HCT116 (cell line): ENCODE measurements around the gene TP63. TPM values are rescaled to one million over a fixed set of nuclear protein-coding genes. Genes with fewer than 3 reads are reported as not detected.

Experiments used
- ATAC-seq: fragments of 200-7000 bp; cut with Tn5 transposase; 2 replicates; pipeline ENCODE4 v1.9.1; 2020; ENCODE audit warnings: mild to moderate bottlenecking, moderate library complexity
- BruUV-seq: library from RNA; stranded (reverse); fragments of 400-500 nt; replicated peaks from 2 replicates; lab custom pipeline; 2021; lab: Mats Ljungman, UMichigan
- CTCF ChIA-PET: fragments of 300-600 bp; sonication (Branson Sonifier 250); formaldehyde crosslinking; loops from one replicate; lab custom pipeline; 2021; ENCODE audit warnings: antibody characterized with exemption; lab: Charles Lee
- POLR2A ChIA-PET: fragments of 300-600, 350-600 bp; sonication (Branson Sonifier 250); formaldehyde crosslinking; loops from one replicate; lab custom pipeline; 2021; ENCODE audit warnings: antibody characterized with exemption; lab: Charles Lee
- RAD21 ChIA-PET, 2 experiments: fragments of 300-600 bp; sonication (Branson Sonifier 250); formaldehyde crosslinking; loops; one replicate each; lab custom pipeline; 2023; ENCODE audit warnings: low total read pairs in 2 of 2; ENCODE audit not compliant: uncharacterized antibody in 2 of 2, unreplicated experiment in 2 of 2, low non-redundant PET in 1 of 2; lab: Charles Lee
- DNase-seq: peaks from one replicate; pipeline ENCODE4 v3.0.0-alpha.2; 2010; ENCODE audit warnings: low read depth, low spot score
- H2AFZ ChIP-seq: fragments of 200-600 bp; shearing (Covaris generic), sonication (generic); 2 replicates; pipeline ENCODE4 v1.6.1; 2017; ENCODE audit warnings: low read depth, mixed run types, mixed read lengths, antibody characterized with exemption, low read length; ENCODE audit not compliant: poor library complexity, severe bottlenecking
- H3K27ac ChIP-seq: 2 replicates; pipeline ENCODE4 v1.5.1; 2012; ENCODE audit warnings: low read depth, low read length
- H3K27me3 ChIP-seq: fragments of 200-600 bp; sonication (generic); 2 replicates; pipeline ENCODE4 v1.6.1; 2016; ENCODE audit warnings: mixed run types, low read length, mixed read lengths; ENCODE audit not compliant: insufficient read depth
- H3K36me3 ChIP-seq, 2 experiments: fragments of 200-500 bp in 1 of 2; fragments of 200-600 bp in 1 of 2; sonication (Bioruptor generic) in 1 of 2; sonication (generic) in 1 of 2; 2 replicates each; pipeline versions ENCODE4 v1.5.1 to v1.6.1; 2014 to 2016; ENCODE audit warnings: low read length in 2 of 2, inconsistent platforms in 1 of 2, mixed read lengths in 1 of 2, mixed run types in 1 of 2; ENCODE audit not compliant: insufficient read depth in 2 of 2, control insufficient read depth in 1 of 2
- H3K4me1 ChIP-seq, 2 experiments: fragments of 200-600 bp in 1 of 2; sonication (generic) in 1 of 2; 2 replicates each; pipeline versions ENCODE4 v1.5.1 to v1.6.1; 2012 to 2017; ENCODE audit warnings: low read length in 2 of 2, inconsistent platforms in 1 of 2, mild to moderate bottlenecking in 1 of 2, mixed read lengths in 1 of 2, mixed run types in 1 of 2, moderate library complexity in 1 of 2; ENCODE audit not compliant: insufficient read depth in 2 of 2, control insufficient read depth in 1 of 2
- H3K4me2 ChIP-seq: fragments of 200-600 bp; sonication (generic); 2 replicates; pipeline ENCODE4 v1.6.1; 2017; ENCODE audit warnings: mixed run types, low read length, mixed read lengths
- H3K4me3 ChIP-seq, 2 experiments: fragments of 200-600 bp in 1 of 2; sonication (generic) in 1 of 2; replicated peaks in 1 of 2; 2 replicates each; pipeline ENCODE4 v1.5.1; 2011 to 2016; ENCODE audit warnings: low read length in 2 of 2, control low read depth in 1 of 2, low read depth in 1 of 2, mild to moderate bottlenecking in 1 of 2, mixed read lengths in 1 of 2, mixed run types in 1 of 2
- H3K79me2 ChIP-seq: fragments of 200-600 bp; sonication (generic); 2 replicates; pipeline ENCODE4 v1.6.1; 2017; ENCODE audit warnings: mild to moderate bottlenecking, mixed run types, low read length, moderate library complexity, mixed read lengths; ENCODE audit not compliant: insufficient read depth
- H3K9ac ChIP-seq: fragments of 200-600 bp; sonication (generic); 2 replicates; pipeline ENCODE4 v1.6.1; 2016; ENCODE audit warnings: low read length, mixed read lengths
- H3K9me2 ChIP-seq: fragments of 200-600 bp; sonication (generic), shearing (Covaris generic); 2 replicates; pipeline ENCODE4 v1.6.1; 2017; ENCODE audit warnings: mixed run types, mild to moderate bottlenecking, moderate library complexity; ENCODE audit not compliant: insufficient read depth
- H3K9me3 ChIP-seq, 2 experiments: fragments of 200-500 bp in 1 of 2; fragments of 200-600 bp in 1 of 2; sonication (Bioruptor generic) in 1 of 2; sonication (generic) in 1 of 2; 2 replicates each; pipeline ENCODE4 v1.6.1; 2014 to 2017; ENCODE audit warnings: low read length in 2 of 2, mixed read lengths in 2 of 2, inconsistent platforms in 1 of 2, low read depth in 1 of 2, mild to moderate bottlenecking in 1 of 2, mixed run types in 1 of 2, moderate library complexity in 1 of 2; ENCODE audit not compliant: control insufficient read depth in 1 of 2, insufficient read depth in 1 of 2
- H4K20me1 ChIP-seq: fragments of 200-600 bp; sonication (generic), shearing (Covaris generic); 2 replicates; pipeline ENCODE4 v1.6.1; 2017; ENCODE audit warnings: mixed run types, mild to moderate bottlenecking, moderate library complexity; ENCODE audit not compliant: insufficient read depth
- ATF3 ChIP-seq: IDR thresholded peaks from 2 replicates; pipeline ENCODE4 v1.6.1; 2012
- CTCF ChIP-seq, 3 experiments: fragments of 200-600 bp in 1 of 3; sonication (generic) in 1 of 3; IDR thresholded peaks in 2 of 3; conservative IDR thresholded peaks in 1 of 3; 2 replicates each; pipeline ENCODE4 v1.5.1; 2012 to 2017; ENCODE audit warnings: low read depth in 2 of 3, low read length in 2 of 3, antibody characterized with exemption in 1 of 3, borderline replicate concordance in 1 of 3, control low read depth in 1 of 3, mild to moderate bottlenecking in 1 of 3, mixed read lengths in 1 of 3, mixed run types in 1 of 3, moderate library complexity in 1 of 3; ENCODE audit not compliant: insufficient read depth in 1 of 3
- ELF1 ChIP-seq: IDR thresholded peaks from 2 replicates; pipeline ENCODE4 v1.6.1; 2012; ENCODE audit warnings: low read depth, borderline replicate concordance
- EZH2phosphoT487 ChIP-seq: fragments of 200-600 bp; IDR thresholded peaks from 2 replicates; pipeline ENCODE4 v1.6.1; 2018; ENCODE audit warnings: antibody characterized with exemption, borderline replicate concordance
- MAX ChIP-seq: IDR thresholded peaks from 2 replicates; pipeline ENCODE4 v1.6.1; 2012
- POLR2A ChIP-seq: IDR thresholded peaks from 2 replicates; pipeline ENCODE4 v1.7.0; 2011; ENCODE audit warnings: borderline replicate concordance; ENCODE audit not compliant: insufficient read depth, insufficient read length; ENCODE audit errors: extremely low read depth
- POLR2AphosphoS5 ChIP-seq: IDR thresholded peaks from 2 replicates; pipeline ENCODE4 v1.6.1; 2011; ENCODE audit warnings: mild to moderate bottlenecking, low read depth, low read length, moderate library complexity
- RAD21 ChIP-seq: IDR thresholded peaks from 2 replicates; pipeline ENCODE4 v1.6.1; 2012; ENCODE audit warnings: low read depth, mild to moderate bottlenecking
- REST ChIP-seq: IDR thresholded peaks from 2 replicates; pipeline ENCODE4 v1.6.1; 2012; ENCODE audit warnings: low read depth
- SP1 ChIP-seq: IDR thresholded peaks from 2 replicates; pipeline ENCODE4 v1.6.1; 2012; ENCODE audit warnings: low read depth
- YY1 ChIP-seq: IDR thresholded peaks from 2 replicates; pipeline ENCODE4 v1.6.1; 2011; ENCODE audit warnings: low read length, low read depth, moderate library complexity, mild to moderate bottlenecking; ENCODE audit not compliant: insufficient replicate concordance; ENCODE audit errors: extremely low read depth
- ZBTB33 ChIP-seq: IDR thresholded peaks from 2 replicates; pipeline ENCODE4 v1.6.1; 2011; ENCODE audit warnings: mild to moderate bottlenecking, low read length, moderate library complexity; ENCODE audit not compliant: insufficient replicate concordance; ENCODE audit errors: extremely low read depth
- ZFX ChIP-seq: fragments of 450-650 bp; IDR thresholded peaks from 2 replicates; pipeline ENCODE4 v1.6.1; 2017
- intact Hi-C: fragments of 100-400 bp; cut with micrococcal nuclease; formaldehyde crosslinking; loops from 2 replicates; pipeline ENCODE4 v1.10.0; 2022
- total RNA-seq: library from RNA; stranded (reverse); gene quantifications from one replicate; pipeline ENCODE4 v1.2.1, GENCODE V29; 2021; ENCODE audit not compliant: unreplicated experiment

Gene TP63
- total RNA-seq, 1 experiment from 2014 or later, result not detected

- no peak for ATAC-seq
- no peak overlapping the region for H3K4me3 ChIP-seq
- H2AFZ ChIP-seq, result no peak overlapping the region
- H3K4me2 ChIP-seq, result no peak overlapping the region
- TF ChIP-seq ZBTB33 (no peak), ZFX (no peak), RAD21 (no peak), YY1 (no peak)
- CTCF ChIA-PET, result no interaction called here
- RAD21 ChIA-PET, result no interaction called here
- no peaks in the 10 kb centered on the region for H3K9me3 ChIP-seq
- no peak overlapping the region for H3K9ac ChIP-seq
- intact Hi-C loops, result no loop called here
- H3K27me3 ChIP-seq, result no peaks in the 10 kb centered on the region
- no peaks in the 10 kb centered on the region for H4K20me1 ChIP-seq
- H3K4me1 ChIP-seq, result no peaks in the 10 kb centered on the region
- no peaks in the 10 kb centered on the region for H3K79me2 ChIP-seq
- no TSS peak for BruUV-seq
- no peak overlapping the region for H3K27ac ChIP-seq
- H3K36me3 ChIP-seq, result no peaks in the 10 kb centered on the region
- POLR2A ChIA-PET, result no interaction called here
- no peak for DNase-seq
- no peaks in the 10 kb centered on the region for H3K9me2 ChIP-seq
Measured at GRCh38 chr3:189724356-189724755, 93.2 kb downstream of the TP63 start.

- no peak for DNase-seq
- intact Hi-C loops, result no loop called here
- ATAC-seq, result no peak
- TF ChIP-seq ATF3, result no peak
- TF ChIP-seq MAX, result no peak
- TF ChIP-seq EZH2phosphoT487, result no peak
- no peak for TF ChIP-seq POLR2AphosphoS5
- no peak for TF ChIP-seq POLR2A
- TF ChIP-seq CTCF (IDR thresholded peaks at IDR 0.05 in 2 of 3, conservative IDR thresholded peaks at IDR 0.05 in 1 of 3; ENCODE audit: borderline replicate concordance in 1 of 3, insufficient read depth in 1 of 3, low read depth in 2 of 3, low read length in 2 of 3), result no peak
- TF ChIP-seq SP1, result no peak
- TF ChIP-seq ELF1, result no peak
- TF ChIP-seq REST, result no peak
Measured at GRCh38 chr3:189726277-189726676, 95.1 kb downstream of the TP63 start.

More at GRCh38 chr3:189726277-189726676, 95.1 kb downstream of the TP63 start:
- BruUV-seq, result no TSS peak
- Histone ChIP-seq H3K9me3 (no peaks in the 10 kb centered on the region), H3K4me1 (no peaks in the 10 kb centered on the region), H3K79me2 (no peaks in the 10 kb centered on the region), H3K9ac (no peak overlapping the region), H3K4me3 (no peak overlapping the region), H4K20me1 (no peaks in the 10 kb centered on the region), H3K4me2 (no peak overlapping the region), H3K27me3 (no peaks in the 10 kb centered on the region), H3K9me2 (no peaks in the 10 kb centered on the region), H3K27ac (no peak overlapping the region), H2AFZ (no peak overlapping the region), H3K36me3 (no peaks in the 10 kb centered on the region)
- ChIA-PET POLR2A (no interaction called here), CTCF (no interaction called here), RAD21 (no interaction called here)
